Left ventricle myocardium superior (tissue), 1 donor: ENCODE measurements around the gene LCE1D. TPM values are rescaled to one million over a fixed set of nuclear protein-coding genes. Genes with fewer than 3 reads are reported as not detected.

Source experiments
- ATAC-seq: fragments of 200-7000 bp; cut with Tn5 transposase; one replicate; pipeline ENCODE4 v1.9.1; 2020; ENCODE audit warnings: mild to moderate bottlenecking, moderate library complexity
- DNase-seq: peaks from one replicate; pipeline ENCODE4 v3.0.0-alpha.2; 2020
- intact Hi-C: fragments of 100-400 bp; cut with micrococcal nuclease; formaldehyde crosslinking; loops from one replicate; pipeline ENCODE4 v1.11.0; 2022
- long read RNA-seq: library from polyadenylated mRNA; unstranded; transcript quantifications from one replicate; pipeline ENCODE4 v2.0.0, GENCODE V29; 2021
- total RNA-seq: library from RNA; stranded (reverse); fragmentation: NEBNext Ultra II Directional; extraction: Animal tissue kit (Norgen Biotek cat#: 25700); gene quantifications from one replicate; pipeline ENCODE4 v1.2.1, GENCODE V29; 2021
- donor health status: DM: no; HTN: yes; CAD: no; lungs with severe emphysema.

Gene LCE1D
- not detected for total RNA-seq
- long read RNA-seq: 0 reads

- no peak for ATAC-seq
- no peak for DNase-seq
- intact Hi-C loops: no loop called here
These were observed at the start of gene LCE1D for GRCh38 chr1:152796421-152796820. TSS of gene LCE1D (plus strand) at chr1:152796721. CDS start at chr1:152797795, 1,074 bp downstream.

GRCh38 chr1:152747831-152748230 lies 48.7 kb upstream of the LCE1D start:
- intact Hi-C loops: no loop called here
- ATAC-seq (no peak), DNase-seq (no peak)

GRCh38 chr1:152752225-152752624 lies 44.3 kb upstream of the LCE1D start:
- DNase-seq (no peak), ATAC-seq (no peak)
- intact Hi-C loops: no loop called here

GRCh38 chr1:152753586-152753985 lies 42.9 kb upstream of the LCE1D start:
- ATAC-seq (no peak), DNase-seq (no peak)
- intact Hi-C loops: no loop called here

- ATAC-seq: no peak
- DNase-seq: no peak
- intact Hi-C loops: no loop called here
These were observed 39.6 kb upstream of the LCE1D start for GRCh38 chr1:152756872-152757271.

GRCh38 chr1:152757747-152758146 lies 38.8 kb upstream of the LCE1D start, which contains the start of gene KPRP:
TSS of gene KPRP (plus strand) at chr1:152758025. CDS start at chr1:152759589, 1,564 bp downstream.
- ATAC-seq (no peak), DNase-seq (no peak)
- intact Hi-C loops: no loop called here

GRCh38 chr1:152758636-152759035 lies 37.9 kb upstream of the LCE1D start:
- intact Hi-C loops: no loop called here
- DNase-seq (no peak), ATAC-seq (no peak)

GRCh38 chr1:152759453-152760173 lies 36.9 kb upstream of the LCE1D start:
- intact Hi-C loops: no loop called here
- DNase-seq (no peak), ATAC-seq (no peak)

- no peak for DNase-seq
- ATAC-seq: no peak
- intact Hi-C loops: no loop called here
These were observed 35.9 kb upstream of the LCE1D start for GRCh38 chr1:152760551-152761190.

- ATAC-seq: no peak
- intact Hi-C loops: no loop called here
- no peak for DNase-seq
These were observed 34.8 kb upstream of the LCE1D start for GRCh38 chr1:152761609-152762213.

GRCh38 chr1:152768847-152769533 lies 27.5 kb upstream of the LCE1D start:
- intact Hi-C loops: no loop called here
- no peak for ATAC-seq
- DNase-seq: no peak

- ATAC-seq (no peak), DNase-seq (no peak)
- intact Hi-C loops: no loop called here
These were observed 26.1 kb upstream of the LCE1D start for GRCh38 chr1:152770411-152770810.

GRCh38 chr1:152774875-152775274 lies 21.6 kb upstream of the LCE1D start, which contains the start of gene LCE1F:
TSS of gene LCE1F (plus strand) at chr1:152775140. CDS start at chr1:152776372, 1,232 bp downstream.
- no peak for ATAC-seq
- intact Hi-C loops: no loop called here
- DNase-seq: no peak

GRCh38 chr1:152776361-152776760 lies 20.2 kb upstream of the LCE1D start:
- ATAC-seq (no peak), DNase-seq (no peak)
- intact Hi-C loops: no loop called here

- no peak for DNase-seq
- ATAC-seq: no peak
- intact Hi-C loops: no loop called here
These were observed 18.9 kb upstream of the LCE1D start for GRCh38 chr1:152777510-152778137.

GRCh38 chr1:152783095-152783494 lies 13.4 kb upstream of the LCE1D start:
- no peak for ATAC-seq
- intact Hi-C loops: no loop called here
- DNase-seq: no peak

- ATAC-seq (no peak), DNase-seq (no peak)
- intact Hi-C loops: no loop called here
These were observed 10.4 kb upstream of the LCE1D start, which contains the start of gene LCE1E for GRCh38 chr1:152786077-152786476. TSS of gene LCE1E (plus strand) at chr1:152786257. CDS start at chr1:152787300, 1,043 bp downstream.

GRCh38 chr1:152795686-152796085 lies 835 bp upstream of the LCE1D start:
- intact Hi-C loops: no loop called here
- ATAC-seq: no peak
- DNase-seq: no peak

GRCh38 chr1:152801333-152801732 lies 4.8 kb downstream of the LCE1D start:
- no peak for ATAC-seq
- intact Hi-C loops: no loop called here

More at GRCh38 chr1:152801333-152801732, 4.8 kb downstream of the LCE1D start:
- no peak for DNase-seq
